ENCODE measurements around the gene RCC2. TPM values are rescaled to one million over a fixed set of nuclear protein-coding genes. Genes with fewer than 3 reads are reported as not detected.

Gene RCC2
- total RNA-seq, 1 donor from 2014 or later, result 10.9 TPM

DNA sequence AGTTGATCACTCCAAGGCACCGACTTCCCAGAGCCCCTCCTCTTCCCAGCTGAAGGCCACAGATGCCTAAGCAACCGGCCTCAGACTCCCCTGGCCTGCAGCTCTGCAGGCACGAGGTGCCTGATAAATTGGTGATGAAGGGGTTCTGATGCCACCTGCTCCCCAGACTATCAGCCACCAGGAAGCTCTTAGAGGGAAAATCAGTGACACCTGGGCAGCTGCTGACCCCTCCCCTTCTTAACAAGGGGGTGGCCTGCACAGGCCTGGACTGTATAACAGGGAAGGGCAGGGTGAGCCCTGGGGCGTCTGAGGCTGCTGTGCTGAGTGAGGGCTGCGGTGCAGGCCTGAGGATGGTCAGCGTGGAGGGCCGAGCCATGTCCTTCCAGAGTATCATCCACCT, 67.6 kb downstream of the RCC2 start, which contains the start of gene PADI6:
TSS of gene PADI6 (plus strand) at position 301 of the 400 bp plus-strand sequence. CDS start at position 351, 50 bp downstream.
- H3K27me3 ChIP-seq (ENCODE audit: low read depth), result peaks cover 96% of the 10 kb centered on the region
- DNase-seq, result no peak
- TF ChIP-seq, protein P1, sequence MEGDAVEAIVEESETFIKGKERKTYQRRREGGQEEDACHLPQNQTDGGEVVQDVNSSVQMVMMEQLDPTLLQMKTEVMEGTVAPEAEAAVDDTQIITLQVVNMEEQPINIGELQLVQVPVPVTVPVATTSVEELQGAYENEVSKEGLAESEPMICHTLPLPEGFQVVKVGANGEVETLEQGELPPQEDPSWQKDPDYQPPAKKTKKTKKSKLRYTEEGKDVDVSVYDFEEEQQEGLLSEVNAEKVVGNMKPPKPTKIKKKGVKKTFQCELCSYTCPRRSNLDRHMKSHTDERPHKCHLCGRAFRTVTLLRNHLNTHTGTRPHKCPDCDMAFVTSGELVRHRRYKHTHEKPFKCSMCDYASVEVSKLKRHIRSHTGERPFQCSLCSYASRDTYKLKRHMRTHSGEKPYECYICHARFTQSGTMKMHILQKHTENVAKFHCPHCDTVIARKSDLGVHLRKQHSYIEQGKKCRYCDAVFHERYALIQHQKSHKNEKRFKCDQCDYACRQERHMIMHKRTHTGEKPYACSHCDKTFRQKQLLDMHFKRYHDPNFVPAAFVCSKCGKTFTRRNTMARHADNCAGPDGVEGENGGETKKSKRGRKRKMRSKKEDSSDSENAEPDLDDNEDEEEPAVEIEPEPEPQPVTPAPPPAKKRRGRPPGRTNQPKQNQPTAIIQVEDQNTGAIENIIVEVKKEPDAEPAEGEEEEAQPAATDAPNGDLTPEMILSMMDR (IDR thresholded peaks at IDR 0.05; ENCODE audit: borderline replicate concordance), result no peak
- no peaks in the 10 kb centered on the region for H3K9me3 ChIP-seq (replicated peaks)
- H3K4me1 ChIP-seq, result no peaks in the 10 kb centered on the region
- H3K27ac ChIP-seq (replicated peaks), result no peak within 1 kb of the TSS
- intact Hi-C loops (cut with micrococcal nuclease), result no loop called here
- no peak within 1 kb of the TSS for H3K4me3 ChIP-seq
- H3K36me3 ChIP-seq, result no peaks in the 10 kb centered on the region

DNA sequence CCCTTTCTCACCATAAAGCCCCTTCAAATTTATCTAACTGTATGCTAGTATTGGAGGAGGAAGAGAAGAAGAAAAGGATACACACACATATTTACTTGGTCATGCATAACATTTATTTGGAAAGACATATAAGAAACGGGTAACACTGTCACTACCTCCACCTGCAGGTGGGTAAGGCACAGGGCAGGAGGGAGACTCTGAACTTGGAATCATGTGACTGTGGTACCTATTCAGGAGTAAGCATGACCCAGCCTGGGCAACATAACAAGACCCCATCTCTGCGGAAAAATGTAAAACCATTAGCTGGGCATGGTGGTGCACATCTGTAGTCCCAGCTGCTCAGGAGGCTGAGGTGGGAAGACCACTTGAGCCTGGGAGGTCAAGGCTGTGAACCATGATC, 68.9 kb downstream of the RCC2 start:
- Histone ChIP-seq H3K9me3 (replicated peaks) (no peaks in the 10 kb centered on the region), H3K27me3 (ENCODE audit: low read depth) (peaks cover 96% of the 10 kb centered on the region), H3K4me1 (no peaks in the 10 kb centered on the region), H3K4me3 (no peak overlapping the region), H3K36me3 (no peaks in the 10 kb centered on the region), H3K27ac (replicated peaks) (no peak overlapping the region)
- no peak for DNase-seq
- intact Hi-C loops (cut with micrococcal nuclease), result no loop called here
- TF ChIP-seq, protein P1 (IDR thresholded peaks at IDR 0.05; ENCODE audit: borderline replicate concordance), result no peak

DNA sequence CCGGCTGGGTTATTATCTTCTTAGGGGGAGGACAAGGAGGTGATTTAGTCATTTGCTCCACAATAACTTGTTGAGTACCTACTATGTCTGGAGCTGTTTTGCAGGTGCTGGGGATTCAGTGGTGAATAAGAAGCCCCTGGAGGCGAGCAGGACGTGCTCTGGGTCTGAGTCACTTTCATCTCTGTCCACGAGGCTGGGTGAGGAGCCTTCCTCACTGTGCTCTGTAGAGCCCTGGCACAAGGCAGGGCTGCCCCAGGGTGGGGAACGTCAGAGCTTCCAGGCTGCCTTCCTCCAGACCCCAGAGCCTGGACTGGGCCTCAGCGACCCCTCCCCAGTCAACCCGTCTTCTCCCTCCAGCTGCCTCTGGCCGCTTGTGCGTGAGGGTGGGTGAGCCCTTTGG, 70.0 kb downstream of the RCC2 start:
- no peak for DNase-seq
- H3K27ac ChIP-seq (replicated peaks), result no peak overlapping the region
- H3K27me3 ChIP-seq (ENCODE audit: low read depth), result peaks cover 96% of the 10 kb centered on the region
- H3K4me1 ChIP-seq, result no peaks in the 10 kb centered on the region
- intact Hi-C loops (cut with micrococcal nuclease), result no loop called here
- H3K4me3 ChIP-seq, result no peak overlapping the region
- no peaks in the 10 kb centered on the region for H3K36me3 ChIP-seq
- H3K9me3 ChIP-seq (replicated peaks), result peaks cover 3% of the 10 kb centered on the region
- TF ChIP-seq, protein P1 (IDR thresholded peaks at IDR 0.05; ENCODE audit: borderline replicate concordance), result no peak

DNA sequence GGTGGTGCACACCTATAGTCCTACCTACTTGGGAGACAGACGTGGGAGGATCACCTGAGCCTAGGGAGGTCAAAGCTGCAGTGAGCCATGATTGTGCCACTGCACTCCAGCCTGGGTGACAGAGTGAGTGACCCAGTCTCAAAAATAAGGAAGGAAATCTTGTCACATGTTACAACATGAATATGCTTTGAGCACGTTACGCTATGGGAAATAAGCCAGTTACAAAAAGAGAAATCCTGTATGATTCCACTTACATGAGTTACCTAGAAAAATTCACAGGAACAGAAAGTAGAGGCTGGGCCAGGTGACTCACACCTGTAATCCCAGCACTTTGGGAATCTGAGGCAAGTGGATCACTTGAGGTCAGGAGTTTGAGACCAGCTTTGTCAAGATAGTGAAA, 74.2 kb downstream of the RCC2 start:
- H3K36me3 ChIP-seq, result no peaks in the 10 kb centered on the region
- H3K27me3 ChIP-seq (ENCODE audit: low read depth), result peaks cover 89% of the 10 kb centered on the region
- no peaks in the 10 kb centered on the region for H3K4me1 ChIP-seq
- intact Hi-C loops (cut with micrococcal nuclease), result no loop called here
- no peak for DNase-seq
- no peak overlapping the region for H3K27ac ChIP-seq (replicated peaks)
- H3K4me3 ChIP-seq, result no peak overlapping the region
- peaks cover 8% of the 10 kb centered on the region for H3K9me3 ChIP-seq (replicated peaks)
- TF ChIP-seq, protein P1 (IDR thresholded peaks at IDR 0.05; ENCODE audit: borderline replicate concordance), result no peak

DNA sequence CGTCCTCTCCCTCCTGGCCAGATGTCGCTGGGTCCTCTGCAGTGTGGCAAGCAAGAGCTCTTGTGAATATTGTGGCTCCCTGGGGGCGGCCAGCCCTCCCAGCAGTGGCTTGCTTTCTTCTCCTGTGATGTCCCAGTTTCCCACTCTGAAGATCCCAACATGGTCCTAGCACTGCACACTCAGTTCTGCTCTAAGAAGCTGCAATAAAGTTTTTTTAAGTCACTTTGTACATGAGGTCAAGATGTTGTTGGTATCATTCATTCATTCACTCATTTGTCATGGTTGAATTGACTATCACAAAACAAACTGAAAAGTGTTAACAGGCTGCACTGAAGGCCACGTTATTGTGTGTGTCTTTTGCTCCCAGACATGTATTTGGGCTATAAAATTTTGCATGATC, 75.7 kb downstream of the RCC2 start:
- Histone ChIP-seq H3K27me3 (ENCODE audit: low read depth) (peaks cover 81% of the 10 kb centered on the region), H3K36me3 (no peaks in the 10 kb centered on the region), H3K4me3 (no peak overlapping the region), H3K4me1 (no peaks in the 10 kb centered on the region), H3K27ac (replicated peaks) (no peak overlapping the region), H3K9me3 (replicated peaks) (peaks cover 8% of the 10 kb centered on the region)
- DNase-seq, result no peak
- TF ChIP-seq, protein P1 (IDR thresholded peaks at IDR 0.05; ENCODE audit: borderline replicate concordance), result no peak
- intact Hi-C loops (cut with micrococcal nuclease), result no loop called here

Measured in left ventricle myocardium inferior (tissue), 1 donor.